Gastroesophageal sphincter (tissue), 4 donors: ENCODE data around the gene SSBP3. TPM values are rescaled to one million over a fixed set of nuclear protein-coding genes. Genes with fewer than 3 reads are reported as not detected.

Experiments
- ATAC-seq: fragments of 150-250 bp; one replicate; pipeline ENCODE4 v1.9.1; 2016; ENCODE audit warnings: mild to moderate bottlenecking, moderate library complexity
- H3K27ac ChIP-seq, 4 donors: fragments of 200-600 bp; sonication (generic) in 3 of 4; 1 replicate in 3 of 4; 2 replicates in 1 of 4; pipeline ENCODE4 v1.5.1; 2016 to 2019
- H3K27me3 ChIP-seq: fragments of 200-600 bp; sonication (generic); one replicate; pipeline ENCODE4 v1.5.1; 2019
- H3K36me3 ChIP-seq, 2 donors: fragments of 200-600 bp; sonication (generic); one replicate each; pipeline ENCODE4 v1.5.1; 2019; ENCODE audit warnings: control low read depth in 1 of 2
- H3K4me1 ChIP-seq, 3 donors: fragments of 200-600 bp; sonication (generic); 1 replicate in 2 of 3; 2 replicates in 1 of 3; pipeline ENCODE4 v1.5.1; 2016 to 2019; ENCODE audit warnings: control low read depth in 2 of 3
- H3K4me3 ChIP-seq, 2 donors: fragments of 200-600 bp; sonication (generic); one replicate each; pipeline ENCODE4 v1.5.1; 2019; ENCODE audit warnings: mild to moderate bottlenecking in 1 of 2, moderate library complexity in 1 of 2
- H3K9me3 ChIP-seq, 3 donors: fragments of 200-600 bp; sonication (generic); one replicate each; pipeline ENCODE4 v1.5.1; 2017 to 2019; ENCODE audit warnings: control low read depth in 2 of 3
- CTCF ChIP-seq, 4 experiments: fragments of 200-600 bp in 2 of 4; fragments of 450-650 bp in 2 of 4; sonication (generic) in 1 of 4; IDR thresholded peaks; one replicate each; pipeline ENCODE4 v1.5.1; 2017 to 2019; ENCODE audit warnings: antibody characterized with exemption in 4 of 4, mild to moderate bottlenecking in 2 of 4, moderate library complexity in 2 of 4
- EP300 ChIP-seq: sonication (generic); formaldehyde crosslinking; IDR thresholded peaks from one replicate; pipeline ENCODE4 v1.6.1; 2017; ENCODE audit warnings: antibody characterized with exemption, mild to moderate bottlenecking
- POLR2A ChIP-seq, 2 donors: fragments of 450-650 bp; IDR thresholded peaks; one replicate each; pipeline ENCODE4 v1.6.1; 2017; ENCODE audit warnings: antibody characterized with exemption in 2 of 2, mild to moderate bottlenecking in 2 of 2, moderate library complexity in 1 of 2
- POLR2AphosphoS5 ChIP-seq: sonication (generic); formaldehyde crosslinking; IDR thresholded peaks from one replicate; pipeline ENCODE4 v1.6.1; 2017; ENCODE audit warnings: antibody characterized with exemption
- WGBS, 2 donors: methylation state at CpG; one replicate each; pipeline ENCODE4 v1.1.5; 2018; ENCODE audit warnings: low coverage in 1 of 2; 5-methylcytosine and 5-hydroxymethylcytosine counted together
- total RNA-seq, 4 donors: library from RNA; depleted of rRNA; stranded (reverse); fragments of >200 nt; gene quantifications; one replicate each; pipeline ENCODE4 v1.1.0, GENCODE V29; 2016

SSBP3 gene
- total RNA-seq, 4 donors from 2014 or later, result 40.8 to 46.7 (median 45.5) TPM

GRCh38 chr1:54360165-54361005 is 45.8 kb downstream of the SSBP3 start:
- Histone ChIP-seq H3K27me3 (no peaks in the 10 kb centered on the region), H3K4me1 (peaks cover 0 to 91% (median 26%) of the 10 kb centered on the region in 3 donors), H3K36me3 (peaks cover 0 to 7% of the 10 kb centered on the region in 2 donors), H3K9me3 (no peaks in the 10 kb centered on the region), H3K27ac (peak overlapping the region in 2 of 4 donors; percentile 19 to 24), H3K4me3 (no peak overlapping the region)
- no peak for ATAC-seq
- TF ChIP-seq EP300 (no peak), POLR2A (IDR thresholded peaks at IDR 0.05) (no peak)
- 49 to 63% methylated on average over 4 of the region's 6 CpGs for WGBS, 2 donors

GRCh38 chr1:54359393-54360162 is 46.6 kb downstream of the SSBP3 start:
- H3K27me3 ChIP-seq, result no peaks in the 10 kb centered on the region
- 63 to 70% methylated on average over 6 to 9 of the region's 9 CpGs for WGBS, 2 donors
- peaks cover 0 to 7% of the 10 kb centered on the region in 2 donors for H3K36me3 ChIP-seq
- ATAC-seq, result no peak
- TF ChIP-seq POLR2A (IDR thresholded peaks at IDR 0.05) (no peak), EP300 (no peak)
- H3K4me1 ChIP-seq, result peaks cover 0 to 91% (median 32%) of the 10 kb centered on the region in 3 donors
- H3K4me3 ChIP-seq, result no peak overlapping the region
- H3K27ac ChIP-seq, result peak overlapping the region in 2 of 4 donors; percentile 19 to 24
- no peaks in the 10 kb centered on the region for H3K9me3 ChIP-seq

- Histone ChIP-seq H3K4me3 (no peak overlapping the region), H3K27me3 (no peaks in the 10 kb centered on the region), H3K4me1 (peaks cover 0 to 95% (median 34%) of the 10 kb centered on the region in 3 donors), H3K27ac (no peak overlapping the region), H3K9me3 (no peaks in the 10 kb centered on the region), H3K36me3 (peaks cover 0 to 7% of the 10 kb centered on the region in 2 donors)
- ATAC-seq, result no peak
- TF ChIP-seq EP300 (no peak), CTCF (IDR thresholded peaks at IDR 0.05) (no peak), POLR2A (IDR thresholded peaks at IDR 0.05) (no peak), POLR2AphosphoS5 (no peak)
- 75 to 80% methylated on average over 4 to 7 of the region's 14 CpGs for WGBS, 2 donors
These were observed 47.6 kb downstream of the SSBP3 start for GRCh38 chr1:54358503-54359168.

GRCh38 chr1:54357967-54358366 is 48.2 kb downstream of the SSBP3 start:
- Histone ChIP-seq H3K4me3 (no peak overlapping the region), H3K9me3 (no peaks in the 10 kb centered on the region), H3K27ac (no peak overlapping the region), H3K27me3 (no peaks in the 10 kb centered on the region), H3K36me3 (peaks cover 0 to 7% of the 10 kb centered on the region in 2 donors), H3K4me1 (peaks cover 0 to 98% (median 32%) of the 10 kb centered on the region in 3 donors)
- no peak for TF ChIP-seq EP300
- no peak for TF ChIP-seq POLR2AphosphoS5
- no peak for TF ChIP-seq CTCF (IDR thresholded peaks at IDR 0.05)
- no peak for TF ChIP-seq POLR2A (IDR thresholded peaks at IDR 0.05)
- no peak for ATAC-seq
- WGBS, 2 donors, result 83 to 84% methylated on average over 2 to 4 of the region's 5 CpGs

GRCh38 chr1:54356680-54357147 is 49.5 kb downstream of the SSBP3 start:
- Histone ChIP-seq H3K36me3 (peaks cover 0 to 7% of the 10 kb centered on the region in 2 donors), H3K4me1 (peaks cover 0 to 99% (median 29%) of the 10 kb centered on the region in 3 donors), H3K4me3 (no peak overlapping the region), H3K9me3 (no peaks in the 10 kb centered on the region), H3K27me3 (no peaks in the 10 kb centered on the region), H3K27ac (peak overlapping the region in 1 of 4 donors; percentile 11)
- ATAC-seq, result no peak
- WGBS, 2 donors, result 62 to 82% methylated on average over 2 to 3 of the region's 9 CpGs
- no peak for TF ChIP-seq POLR2AphosphoS5
- TF ChIP-seq CTCF (IDR thresholded peaks at IDR 0.05), result no peak
- TF ChIP-seq EP300, result no peak
- no peak for TF ChIP-seq POLR2A (IDR thresholded peaks at IDR 0.05)
